ENCODE data around the gene ST3GAL6. TPM values are rescaled to one million over a fixed set of nuclear protein-coding genes. Genes with fewer than 3 reads are reported as not detected.

The ST3GAL6 gene
- total RNA-seq: 15.0 and 16.1 TPM in 2 replicates
- polyA plus RNA-seq: 9.6 and 13.1 TPM in 2 replicates

GRCh38 chr3:98763076-98763475 lies at the start of gene ST3GAL6:
ST3GAL6 (plus strand) TSS chr3:98763340; CDS start chr3:98768441, 5,101 bp downstream.
- no peaks in the 10 kb centered on the region for H4K20me1 ChIP-seq (ENCODE audit: insufficient read depth, poor library complexity, severe bottlenecking)
- H3K27ac ChIP-seq: no peak within 1 kb of the TSS
- TF ChIP-seq CTCF (IDR thresholded peaks at IDR 0.05; ENCODE audit: poor library complexity): no peak
- no peak for TF ChIP-seq EZH2 (IDR thresholded peaks at IDR 0.05; ENCODE audit: borderline replicate concordance)
- no peak for TF ChIP-seq EZH2phosphoT487 (IDR thresholded peaks at IDR 0.05; ENCODE audit: low read depth, severe bottlenecking, unreplicated experiment)
- 96% methylated on average over 1 of the region's 1 CpG for WGBS (ENCODE audit: low lambda C conversion rate, missing lambda C conversion rate)
- H3K9me2 ChIP-seq (replicated peaks; ENCODE audit: insufficient read depth): no peaks in the 10 kb centered on the region
- H2AFZ ChIP-seq: no peak within 1 kb of the TSS
- no peak for DNase-seq (ENCODE audit: low spot score)
- H3K9me3 ChIP-seq (ENCODE audit: low read depth): no peaks in the 10 kb centered on the region
- no peaks in the 10 kb centered on the region for H3K36me3 ChIP-seq (replicated peaks; ENCODE audit: insufficient read depth, low read depth)
- no peaks in the 10 kb centered on the region for H3K27me3 ChIP-seq
- peaks cover 2% of the 10 kb centered on the region for H3K4me1 ChIP-seq (ENCODE audit: insufficient read depth)
- H3K4me3 ChIP-seq: no peak within 1 kb of the TSS
- no peak within 1 kb of the TSS for H3K4me2 ChIP-seq
- H3K79me2 ChIP-seq: no peaks in the 10 kb centered on the region

GRCh38 chr3:98713984-98714383 lies 49.2 kb upstream of the ST3GAL6 start:
- WGBS (ENCODE audit: low lambda C conversion rate, missing lambda C conversion rate): 73% methylated on average over 3 of the region's 3 CpGs
- H4K20me1 ChIP-seq (ENCODE audit: insufficient read depth, poor library complexity, severe bottlenecking): no peaks in the 10 kb centered on the region

GRCh38 chr3:98717584-98717983 lies 45.6 kb upstream of the ST3GAL6 start:
- no peak overlapping the region for H3K4me2 ChIP-seq
- WGBS (ENCODE audit: low lambda C conversion rate, missing lambda C conversion rate): 80% methylated on average over 2 of the region's 2 CpGs
- H3K79me2 ChIP-seq: no peaks in the 10 kb centered on the region
- no peak overlapping the region for H3K27ac ChIP-seq
- H3K4me3 ChIP-seq: no peak overlapping the region
- H3K4me1 ChIP-seq (ENCODE audit: insufficient read depth): no peaks in the 10 kb centered on the region
- H3K9me2 ChIP-seq (replicated peaks; ENCODE audit: insufficient read depth): no peaks in the 10 kb centered on the region
- H4K20me1 ChIP-seq (ENCODE audit: insufficient read depth, poor library complexity, severe bottlenecking): no peaks in the 10 kb centered on the region
- H3K36me3 ChIP-seq (replicated peaks; ENCODE audit: insufficient read depth, low read depth): no peaks in the 10 kb centered on the region
- no peak overlapping the region for H2AFZ ChIP-seq
- TF ChIP-seq CTCF (IDR thresholded peaks at IDR 0.05; ENCODE audit: poor library complexity): no peak
- TF ChIP-seq EZH2 (IDR thresholded peaks at IDR 0.05; ENCODE audit: borderline replicate concordance): no peak
- no peak for TF ChIP-seq EZH2phosphoT487 (IDR thresholded peaks at IDR 0.05; ENCODE audit: low read depth, severe bottlenecking, unreplicated experiment)
- no peaks in the 10 kb centered on the region for H3K27me3 ChIP-seq
- no peak for DNase-seq (ENCODE audit: low spot score)
- no peaks in the 10 kb centered on the region for H3K9me3 ChIP-seq (ENCODE audit: low read depth)

More at GRCh38 chr3:98713984-98714383, 49.2 kb upstream of the ST3GAL6 start:
- Histone ChIP-seq H3K27me3 (no peaks in the 10 kb centered on the region), H3K4me1 (ENCODE audit: insufficient read depth) (no peaks in the 10 kb centered on the region), H2AFZ (no peak overlapping the region), H3K4me3 (no peak overlapping the region), H3K79me2 (no peaks in the 10 kb centered on the region), H3K9me2 (replicated peaks; ENCODE audit: insufficient read depth) (no peaks in the 10 kb centered on the region), H3K4me2 (no peak overlapping the region), H3K9me3 (ENCODE audit: low read depth) (no peaks in the 10 kb centered on the region), H3K27ac (no peak overlapping the region), H3K36me3 (replicated peaks; ENCODE audit: insufficient read depth, low read depth) (no peaks in the 10 kb centered on the region)
- no peak for TF ChIP-seq CTCF (IDR thresholded peaks at IDR 0.05; ENCODE audit: poor library complexity)
- TF ChIP-seq EZH2 (IDR thresholded peaks at IDR 0.05; ENCODE audit: borderline replicate concordance): no peak
- no peak for DNase-seq (ENCODE audit: low spot score)

- Histone ChIP-seq H4K20me1 (ENCODE audit: insufficient read depth, poor library complexity, severe bottlenecking) (no peaks in the 10 kb centered on the region), H3K4me3 (no peak overlapping the region), H3K9me3 (ENCODE audit: low read depth) (no peaks in the 10 kb centered on the region), H3K36me3 (replicated peaks; ENCODE audit: insufficient read depth, low read depth) (no peaks in the 10 kb centered on the region), H3K79me2 (no peaks in the 10 kb centered on the region), H3K4me2 (no peak overlapping the region), H3K9me2 (replicated peaks; ENCODE audit: insufficient read depth) (no peaks in the 10 kb centered on the region), H3K27me3 (no peaks in the 10 kb centered on the region), H3K4me1 (ENCODE audit: insufficient read depth) (no peaks in the 10 kb centered on the region), H2AFZ (no peak overlapping the region), H3K27ac (no peak overlapping the region)
- 67% methylated on average over 1 of the region's 1 CpG for WGBS (ENCODE audit: low lambda C conversion rate, missing lambda C conversion rate)
- no peak for DNase-seq (ENCODE audit: low spot score)
- TF ChIP-seq CTCF (IDR thresholded peaks at IDR 0.05; ENCODE audit: poor library complexity): no peak
- no peak for TF ChIP-seq EZH2 (IDR thresholded peaks at IDR 0.05; ENCODE audit: borderline replicate concordance)
- no peak for TF ChIP-seq EZH2phosphoT487 (IDR thresholded peaks at IDR 0.05; ENCODE audit: low read depth, severe bottlenecking, unreplicated experiment)
These were observed 44.4 kb upstream of the ST3GAL6 start for GRCh38 chr3:98718730-98719129.
